Right lobe of liver (tissue), 4 donors: ENCODE measurements around the gene BPIFB6.

Experiments used
- POLR2A ChIP-seq: fragments of 450-650 bp; IDR thresholded peaks from one replicate; pipeline ENCODE4 v1.6.1; 2017; ENCODE audit warnings: antibody characterized with exemption, mild to moderate bottlenecking
- TF ChIP-seq, protein P1 (sequence below), 4 donors: fragments of 200-600 bp in 3 of 4; fragments of 450-650 bp in 1 of 4; IDR thresholded peaks; one replicate each; pipeline versions ENCODE4 v1.5.1 to v1.8.0; 2016 to 2022; ENCODE audit warnings: antibody characterized with exemption in 4 of 4, mild to moderate bottlenecking in 2 of 4
- donor health status: DM: no; HTN: no; CAD: no.
- donor health status: DM: no; HTN: no; CAD: no.
- donor health status: DM: no; HTN: yes; CAD: no.

GRCh38 chr20:33071198-33071597, 39.8 kb downstream of the BPIFB6 start:
- TF ChIP-seq, protein P1, sequence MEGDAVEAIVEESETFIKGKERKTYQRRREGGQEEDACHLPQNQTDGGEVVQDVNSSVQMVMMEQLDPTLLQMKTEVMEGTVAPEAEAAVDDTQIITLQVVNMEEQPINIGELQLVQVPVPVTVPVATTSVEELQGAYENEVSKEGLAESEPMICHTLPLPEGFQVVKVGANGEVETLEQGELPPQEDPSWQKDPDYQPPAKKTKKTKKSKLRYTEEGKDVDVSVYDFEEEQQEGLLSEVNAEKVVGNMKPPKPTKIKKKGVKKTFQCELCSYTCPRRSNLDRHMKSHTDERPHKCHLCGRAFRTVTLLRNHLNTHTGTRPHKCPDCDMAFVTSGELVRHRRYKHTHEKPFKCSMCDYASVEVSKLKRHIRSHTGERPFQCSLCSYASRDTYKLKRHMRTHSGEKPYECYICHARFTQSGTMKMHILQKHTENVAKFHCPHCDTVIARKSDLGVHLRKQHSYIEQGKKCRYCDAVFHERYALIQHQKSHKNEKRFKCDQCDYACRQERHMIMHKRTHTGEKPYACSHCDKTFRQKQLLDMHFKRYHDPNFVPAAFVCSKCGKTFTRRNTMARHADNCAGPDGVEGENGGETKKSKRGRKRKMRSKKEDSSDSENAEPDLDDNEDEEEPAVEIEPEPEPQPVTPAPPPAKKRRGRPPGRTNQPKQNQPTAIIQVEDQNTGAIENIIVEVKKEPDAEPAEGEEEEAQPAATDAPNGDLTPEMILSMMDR (IDR thresholded peaks at IDR 0.05), result no peak
- no peak for TF ChIP-seq POLR2A
